Measurements from ENCODE around the gene GNB1L. TPM values are rescaled to one million over a fixed set of nuclear protein-coding genes. Genes with fewer than 3 reads are reported as not detected.

GNB1L gene
- total RNA-seq, 1 donor from 2014 or later, result 5.0 TPM

DNA sequence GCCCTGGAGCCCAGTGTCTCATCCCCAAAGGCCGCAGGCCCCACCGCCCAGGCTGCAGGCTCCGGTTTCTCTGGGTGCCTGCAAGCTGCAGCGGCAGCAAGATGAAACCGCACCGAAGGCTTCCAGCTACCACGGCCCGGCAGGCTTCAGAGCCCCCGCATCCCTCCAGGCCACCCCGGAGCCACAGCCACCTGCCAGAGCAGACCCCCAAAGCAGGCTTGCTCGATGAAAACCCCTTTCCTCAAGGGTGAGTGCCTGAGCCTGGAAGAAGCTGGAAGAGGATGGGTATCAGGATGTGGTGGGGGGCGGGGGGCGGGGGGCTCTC is 24.5 kb upstream of the GNB1L start:
- peaks cover 7% of the 10 kb centered on the region for H3K4me1 Mint-ChIP-seq (ENCODE audit: low read depth, unreplicated experiment)
- H3K27ac Mint-ChIP-seq (ENCODE audit: unreplicated experiment), result no peak overlapping the region
- H3K27me3 Mint-ChIP-seq (ENCODE audit: unreplicated experiment), result no peaks in the 10 kb centered on the region
- no peaks in the 10 kb centered on the region for H3K36me3 Mint-ChIP-seq (ENCODE audit: unreplicated experiment)
- DNase-seq, result peak; percentile 12
- peaks cover 2% of the 10 kb centered on the region for H3K9me3 Mint-ChIP-seq (ENCODE audit: unreplicated experiment)
- no peak overlapping the region for H3K4me3 Mint-ChIP-seq (ENCODE audit: unreplicated experiment)
- TF ChIP-seq CTCF (IDR thresholded peaks at IDR 0.05; ENCODE audit: partially characterized antibody, unreplicated experiment), result no peak

GRCh38 chr22:19878461-19879245 is 24.0 kb upstream of the GNB1L start:
- TF ChIP-seq CTCF (IDR thresholded peaks at IDR 0.05; ENCODE audit: partially characterized antibody, unreplicated experiment), result no peak
- DNase-seq, result peak; percentile 14
- no peaks in the 10 kb centered on the region for H3K36me3 Mint-ChIP-seq (ENCODE audit: unreplicated experiment)
- peaks cover 7% of the 10 kb centered on the region for H3K4me1 Mint-ChIP-seq (ENCODE audit: low read depth, unreplicated experiment)
- no peaks in the 10 kb centered on the region for H3K27me3 Mint-ChIP-seq (ENCODE audit: unreplicated experiment)
- peaks cover 2% of the 10 kb centered on the region for H3K9me3 Mint-ChIP-seq (ENCODE audit: unreplicated experiment)
- no peak overlapping the region for H3K27ac Mint-ChIP-seq (ENCODE audit: unreplicated experiment)
- no peak overlapping the region for H3K4me3 Mint-ChIP-seq (ENCODE audit: unreplicated experiment)

GRCh38 chr22:19877626-19878339 is 23.1 kb upstream of the GNB1L start:
- peaks cover 2% of the 10 kb centered on the region for H3K9me3 Mint-ChIP-seq (ENCODE audit: unreplicated experiment)
- H3K27ac Mint-ChIP-seq (ENCODE audit: unreplicated experiment), result no peak overlapping the region
- H3K4me3 Mint-ChIP-seq (ENCODE audit: unreplicated experiment), result no peak overlapping the region
- peak; percentile 5 for DNase-seq
- peaks cover 7% of the 10 kb centered on the region for H3K4me1 Mint-ChIP-seq (ENCODE audit: low read depth, unreplicated experiment)
- H3K27me3 Mint-ChIP-seq (ENCODE audit: unreplicated experiment), result no peaks in the 10 kb centered on the region
- H3K36me3 Mint-ChIP-seq (ENCODE audit: unreplicated experiment), result no peaks in the 10 kb centered on the region
- TF ChIP-seq CTCF (IDR thresholded peaks at IDR 0.05; ENCODE audit: partially characterized antibody, unreplicated experiment), result no peak

DNA sequence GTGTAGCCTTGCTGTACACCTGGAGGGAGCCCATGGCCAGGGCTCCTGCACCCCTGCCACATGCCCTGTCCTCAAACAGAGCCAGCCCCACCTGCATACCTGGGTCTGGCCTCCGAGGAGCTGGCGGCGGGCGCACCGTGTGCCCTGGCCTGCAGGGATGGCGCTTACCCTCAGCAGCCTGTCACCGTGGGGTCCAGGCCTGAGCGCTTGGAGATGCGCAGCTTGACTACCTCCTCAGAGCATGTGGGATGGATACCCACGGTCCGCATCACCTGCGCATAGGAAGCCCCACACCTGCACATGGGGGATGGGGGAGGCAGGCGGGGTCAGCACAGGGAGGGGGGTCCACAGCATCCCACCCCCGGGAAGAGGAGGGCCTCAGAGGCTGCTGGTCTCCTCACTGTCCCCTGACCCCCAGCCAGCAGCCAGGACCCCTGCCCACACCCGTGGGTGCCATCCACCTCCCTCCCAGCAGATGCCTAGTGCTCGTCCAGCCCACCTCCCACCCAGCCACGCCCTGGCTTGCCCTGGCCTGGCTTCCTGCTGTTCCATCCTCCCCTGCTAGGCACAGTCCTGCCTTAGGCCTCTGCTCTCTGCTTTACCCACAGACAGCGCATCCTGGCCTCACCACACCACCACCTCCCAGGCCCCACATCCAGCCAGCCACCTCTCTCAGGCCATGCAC is 22.4 kb upstream of the GNB1L start:
- H3K9me3 Mint-ChIP-seq (ENCODE audit: unreplicated experiment), result peaks cover 2% of the 10 kb centered on the region
- H3K4me1 Mint-ChIP-seq (ENCODE audit: low read depth, unreplicated experiment), result peaks cover 7% of the 10 kb centered on the region
- no peaks in the 10 kb centered on the region for H3K36me3 Mint-ChIP-seq (ENCODE audit: unreplicated experiment)
- peak; percentile 12 for DNase-seq
- H3K4me3 Mint-ChIP-seq (ENCODE audit: unreplicated experiment), result no peak overlapping the region
- no peak overlapping the region for H3K27ac Mint-ChIP-seq (ENCODE audit: unreplicated experiment)
- H3K27me3 Mint-ChIP-seq (ENCODE audit: unreplicated experiment), result no peaks in the 10 kb centered on the region
- no peak for TF ChIP-seq CTCF (IDR thresholded peaks at IDR 0.05; ENCODE audit: partially characterized antibody, unreplicated experiment)
